ENCODE data around the gene ATP8B3.

Gene ATP8B3

DNA sequence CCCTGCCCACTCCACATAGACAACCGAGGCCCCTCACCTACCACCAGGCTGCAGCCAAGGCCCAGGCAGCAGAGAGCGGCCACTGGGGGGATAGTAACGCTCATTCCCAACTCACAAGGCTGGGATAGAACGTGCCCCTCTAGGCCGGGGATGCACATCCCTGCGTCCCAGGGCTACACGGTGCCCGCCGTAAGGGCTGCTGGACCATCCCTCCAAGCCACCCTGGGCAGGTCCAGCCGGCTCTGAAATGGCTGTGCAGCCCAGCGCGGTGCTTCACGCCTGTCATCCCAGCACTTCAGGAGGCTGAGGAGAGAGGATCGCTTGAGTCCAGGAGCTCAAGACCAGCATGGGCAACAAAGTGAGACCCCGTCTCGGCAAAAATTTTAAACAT is 33.0 kb upstream of the ATP8B3 start:
- TF ChIP-seq, protein P1, sequence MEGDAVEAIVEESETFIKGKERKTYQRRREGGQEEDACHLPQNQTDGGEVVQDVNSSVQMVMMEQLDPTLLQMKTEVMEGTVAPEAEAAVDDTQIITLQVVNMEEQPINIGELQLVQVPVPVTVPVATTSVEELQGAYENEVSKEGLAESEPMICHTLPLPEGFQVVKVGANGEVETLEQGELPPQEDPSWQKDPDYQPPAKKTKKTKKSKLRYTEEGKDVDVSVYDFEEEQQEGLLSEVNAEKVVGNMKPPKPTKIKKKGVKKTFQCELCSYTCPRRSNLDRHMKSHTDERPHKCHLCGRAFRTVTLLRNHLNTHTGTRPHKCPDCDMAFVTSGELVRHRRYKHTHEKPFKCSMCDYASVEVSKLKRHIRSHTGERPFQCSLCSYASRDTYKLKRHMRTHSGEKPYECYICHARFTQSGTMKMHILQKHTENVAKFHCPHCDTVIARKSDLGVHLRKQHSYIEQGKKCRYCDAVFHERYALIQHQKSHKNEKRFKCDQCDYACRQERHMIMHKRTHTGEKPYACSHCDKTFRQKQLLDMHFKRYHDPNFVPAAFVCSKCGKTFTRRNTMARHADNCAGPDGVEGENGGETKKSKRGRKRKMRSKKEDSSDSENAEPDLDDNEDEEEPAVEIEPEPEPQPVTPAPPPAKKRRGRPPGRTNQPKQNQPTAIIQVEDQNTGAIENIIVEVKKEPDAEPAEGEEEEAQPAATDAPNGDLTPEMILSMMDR (IDR thresholded peaks at IDR 0.05; ENCODE audit: extremely low read depth, missing control alignments), result no peak
- no peak for DNase-seq (ENCODE audit: low spot score)

GRCh38 chr19:1844513-1845124 is 32.5 kb upstream of the ATP8B3 start:
- TF ChIP-seq, protein P1 (IDR thresholded peaks at IDR 0.05; ENCODE audit: extremely low read depth, missing control alignments), result no peak

DNA sequence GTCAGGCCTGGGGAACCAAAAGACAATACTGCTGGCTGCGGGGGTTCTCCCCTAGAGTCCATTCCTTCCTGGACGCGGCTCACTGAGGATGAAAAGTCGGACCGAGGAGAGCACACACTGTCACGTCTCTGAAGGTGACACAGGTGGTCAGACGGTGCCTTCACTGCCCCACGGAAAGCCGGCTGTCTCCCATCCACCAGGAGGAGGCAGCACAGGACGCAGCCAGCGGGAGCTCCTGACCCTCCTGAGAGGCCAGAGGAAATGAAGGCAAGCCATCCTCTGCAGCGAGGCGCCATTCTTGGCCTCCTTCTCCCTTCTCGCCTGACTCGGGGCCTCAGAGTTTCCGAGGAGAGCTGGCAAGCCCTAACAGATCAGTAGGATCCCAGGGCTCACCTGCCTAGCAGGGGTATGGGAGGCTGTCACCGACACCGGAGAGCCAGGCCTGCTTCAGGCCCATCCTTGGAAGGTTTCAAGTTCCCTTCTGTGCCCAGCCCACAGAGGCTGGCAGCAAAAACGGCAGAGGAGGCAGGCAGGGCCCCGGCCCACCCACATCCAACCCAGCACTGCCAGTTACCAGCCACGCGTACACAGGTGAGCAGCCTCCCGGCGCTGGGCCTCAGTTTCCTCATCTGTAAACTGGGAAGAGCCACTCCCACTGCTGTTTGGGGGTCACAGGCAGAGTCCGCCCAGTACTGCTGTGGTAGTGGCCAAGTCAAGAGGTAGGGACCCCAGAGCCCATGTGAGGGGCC is 31.7 kb upstream of the ATP8B3 start:
- DNase-seq (ENCODE audit: low spot score), result no peak
- TF ChIP-seq, protein P1 (IDR thresholded peaks at IDR 0.05; ENCODE audit: extremely low read depth, missing control alignments), result no peak

More at GRCh38 chr19:1844513-1845124, 32.5 kb upstream of the ATP8B3 start:
- DNase-seq (ENCODE audit: low spot score), result no peak

- TF ChIP-seq, protein P1 (IDR thresholded peaks at IDR 0.05; ENCODE audit: extremely low read depth, missing control alignments), result no peak
- DNase-seq (ENCODE audit: low spot score), result no peak
Measured at GRCh38 chr19:1843116-1843515, 31.0 kb upstream of the ATP8B3 start.

- TF ChIP-seq, protein P1 (IDR thresholded peaks at IDR 0.05; ENCODE audit: extremely low read depth, missing control alignments), result no peak
- no peak for DNase-seq (ENCODE audit: low spot score)
Measured at GRCh38 chr19:1841209-1841924, 29.3 kb upstream of the ATP8B3 start.

DNA sequence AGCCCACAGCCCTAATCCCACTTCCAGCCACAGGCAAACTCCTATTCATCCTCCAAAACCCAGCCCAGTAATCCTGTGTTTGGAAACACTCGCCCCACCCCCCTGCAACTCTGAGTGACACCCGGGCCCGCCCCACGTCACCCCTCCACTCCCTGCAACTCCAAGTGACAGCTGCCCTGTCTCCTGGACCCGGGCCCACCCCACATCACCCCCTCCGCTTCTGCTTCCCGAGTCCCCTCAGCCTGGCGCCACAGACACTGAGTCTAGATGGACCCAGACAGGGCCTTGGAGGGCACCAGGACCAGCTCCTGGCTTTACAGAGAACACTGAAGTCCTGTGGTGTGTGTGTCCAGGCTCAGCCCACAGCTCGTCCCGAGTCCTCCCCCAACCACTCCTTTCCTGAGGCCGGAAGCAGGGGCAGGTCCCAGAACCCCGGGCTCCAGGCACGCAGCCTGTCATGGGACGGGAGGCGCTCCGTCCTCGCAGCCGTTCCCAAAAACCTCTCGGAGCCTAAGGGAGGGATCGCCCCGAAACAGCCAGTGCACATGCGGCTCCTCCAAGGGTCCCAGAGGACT is 28.6 kb upstream of the ATP8B3 start:
- no peak for DNase-seq (ENCODE audit: low spot score)
- TF ChIP-seq, protein P1 (IDR thresholded peaks at IDR 0.05; ENCODE audit: extremely low read depth, missing control alignments), result no peak

All from GM20000 (cell line).